HepG2 (cell line): ENCODE results near the gene GNG3. TPM values are rescaled to one million over a fixed set of nuclear protein-coding genes. Genes with fewer than 3 reads are reported as not detected.

ENCODE experiments used
- ATAC-seq: fragments of 200-7000 bp; cut with Tn5 transposase; 3 replicates; pipeline ENCODE4 v1.9.1; 2020; ENCODE audit warnings: mild to moderate bottlenecking, moderate library complexity
- BruUV-seq: library from RNA; stranded (reverse); fragments of 400-500 nt; replicated peaks from 2 replicates; lab custom pipeline; 2021; lab: Mats Ljungman, UMichigan
- CTCF ChIA-PET: fragments of 300-600 bp; formaldehyde crosslinking; extraction: SDS; loops from one replicate; lab custom pipeline; 2021; ENCODE audit warnings: low total read pairs, inconsistent platforms, low intra/inter-chr PET ratio; lab: Yijun Ruan, JAX
- POLR2A ChIA-PET: fragments of 350-600 bp; sonication (Branson Sonifier 250); formaldehyde crosslinking; loops from one replicate; lab custom pipeline; 2020; ENCODE audit warnings: antibody characterized with exemption, inconsistent platforms; lab: Yijun Ruan, JAX
- DNase-seq: peaks from one replicate; pipeline ENCODE4 v3.0.0-alpha.2; 2015; ENCODE audit warnings: low spot score
- FAIRE-seq: peaks from 3 replicates; lab custom pipeline; 2011; peaks lifted over from hg19 to GRCh38; lab: Jason Lieb, UNC
- H2AFZ ChIP-seq: one replicate; pipeline ENCODE4 v1.6.1; 2011; ENCODE audit warnings: low read length, inconsistent platforms
- H3K27ac ChIP-seq: fragments of 300-600 bp; 3 replicates; pipeline ENCODE4 v1.8.0; 2011; ENCODE audit warnings: mixed run types, mild to moderate bottlenecking, mixed read lengths, low read length, inconsistent platforms; ENCODE audit not compliant: insufficient read depth; ENCODE audit errors: extremely low read length
- H3K27me3 ChIP-seq, 2 experiments: fragments of 200-600 bp in 1 of 2; 2 replicates in 1 of 2; 3 replicates in 1 of 2; pipeline versions ENCODE4 v1.6.0 to v1.8.0; 2011; ENCODE audit warnings: low read length in 2 of 2, mild to moderate bottlenecking in 2 of 2, moderate library complexity in 2 of 2, inconsistent platforms in 1 of 2; ENCODE audit not compliant: insufficient read depth in 2 of 2, control insufficient read depth in 1 of 2
- H3K36me3 ChIP-seq, 2 experiments: fragments of 200-600 bp in 1 of 2; replicated peaks in 1 of 2; 2 replicates in 1 of 2; 3 replicates in 1 of 2; pipeline versions ENCODE4 v1.5.1 to v1.8.0; 2011; ENCODE audit warnings: low read length in 2 of 2, inconsistent platforms in 1 of 2; ENCODE audit not compliant: insufficient read depth in 2 of 2, control insufficient read depth in 1 of 2
- H3K4me1 ChIP-seq: 2 replicates; pipeline ENCODE4 v1.5.1; 2012; ENCODE audit warnings: low read length, inconsistent platforms; ENCODE audit not compliant: insufficient read depth
- H3K4me2 ChIP-seq: 2 replicates; pipeline ENCODE4 v1.6.0; 2011; ENCODE audit warnings: low read depth, low read length, inconsistent platforms
- H3K4me3 ChIP-seq, 3 experiments: fragments of 200-600 bp in 1 of 3; sonication (generic), shearing (Covaris generic) in 1 of 3; replicated peaks in 1 of 3; 2 replicates each; pipeline ENCODE4 v1.5.1; 2011 to 2016; ENCODE audit warnings: low read length in 3 of 3, inconsistent platforms in 2 of 3, low read depth in 2 of 3, mild to moderate bottlenecking in 2 of 3, control low read depth in 1 of 3, mixed read lengths in 1 of 3; ENCODE audit not compliant: insufficient read depth in 1 of 3
- H3K79me2 ChIP-seq: one replicate; pipeline ENCODE4 v1.6.1; 2011; ENCODE audit warnings: low read length, inconsistent platforms; ENCODE audit not compliant: insufficient read depth
- H3K9ac ChIP-seq: 2 replicates; pipeline ENCODE4 v1.6.0; 2011; ENCODE audit warnings: mild to moderate bottlenecking, low read depth, low read length, inconsistent platforms; ENCODE audit not compliant: insufficient read depth
- H3K9me3 ChIP-seq: 2 replicates; pipeline ENCODE4 v1.5.1; 2012; ENCODE audit warnings: mild to moderate bottlenecking, low read length
- H4K20me1 ChIP-seq: 2 replicates; pipeline ENCODE4 v1.6.0; 2011; ENCODE audit warnings: inconsistent platforms, mild to moderate bottlenecking, low read length, moderate library complexity; ENCODE audit not compliant: insufficient read depth
- HOXA7 ChIP-seq: sonication (generic); formaldehyde crosslinking; IDR thresholded peaks from 2 replicates; pipeline ENCODE4 v1.8.1; 2022; ENCODE audit warnings: mild to moderate bottlenecking, missing genetic modification reagents, moderate library complexity
- ZNF841 ChIP-seq: sonication (generic); formaldehyde crosslinking; IDR thresholded peaks from 2 replicates; pipeline ENCODE4 v1.8.1; 2023; ENCODE audit warnings: missing genetic modification reagents, borderline replicate concordance
- WGBS: methylation state at CpG from one replicate; pipeline ENCODE4 v1.1.6; 2017; ENCODE audit warnings: low lambda C conversion rate; 5-methylcytosine and 5-hydroxymethylcytosine counted together
- in situ Hi-C: cut with HindIII; loops from 2 replicates; pipeline ENCODE4 v1.10.0; 2017; ENCODE audit warnings: low pct_unique_long_range_greater_than_20kb; ENCODE audit not compliant: extremely low pct_ligation_motif_present
- intact Hi-C: fragments of 100-400 bp; cut with micrococcal nuclease; formaldehyde crosslinking; loops from one replicate; pipeline ENCODE4 v1.10.0; 2022; ENCODE audit not compliant: unreplicated experiment
- polyA plus RNA-seq, 8 experiments: library from polyadenylated mRNA; depleted of rRNA in 3 of 8; stranded (reverse) in 7 of 8; unstranded in 1 of 8; fragments of >200 nt; fragmentation: Illumina TruSeq in 4 of 8; extraction: Trizol in 4 of 8; gene quantifications; 2 replicates each; pipeline versions ENCODE4 v1.2.1 to v1.2.3, GENCODE V29; 2011 to 2016; ENCODE audit warnings: low read depth in 4 of 8, missing spikeins in 1 of 8, mixed read lengths in 1 of 8; ENCODE audit not compliant: insufficient read depth in 1 of 8
- total RNA-seq, 5 experiments: library from RNA; depleted of rRNA; stranded (reverse); fragments of >200 nt; fragmentation: Illumina TruSeq; extraction: Trizol; gene quantifications; 2 replicates each; pipeline ENCODE4 v1.2.3, GENCODE V29; 2016; ENCODE audit warnings: low read depth in 1 of 5
- TF ChIP-seq, protein P1 (sequence below): sonication (generic); formaldehyde crosslinking; IDR thresholded peaks from 2 replicates; pipeline ENCODE4 v1.5.0; 2020; ENCODE audit warnings: missing genetic modification reagents

The GNG3 gene
- total and polyA plus RNA-seq, 2 of the 13 experiments (the other 11 are each of a cell fraction or from before 2014, with no cell fraction given), result not detected

DNA sequence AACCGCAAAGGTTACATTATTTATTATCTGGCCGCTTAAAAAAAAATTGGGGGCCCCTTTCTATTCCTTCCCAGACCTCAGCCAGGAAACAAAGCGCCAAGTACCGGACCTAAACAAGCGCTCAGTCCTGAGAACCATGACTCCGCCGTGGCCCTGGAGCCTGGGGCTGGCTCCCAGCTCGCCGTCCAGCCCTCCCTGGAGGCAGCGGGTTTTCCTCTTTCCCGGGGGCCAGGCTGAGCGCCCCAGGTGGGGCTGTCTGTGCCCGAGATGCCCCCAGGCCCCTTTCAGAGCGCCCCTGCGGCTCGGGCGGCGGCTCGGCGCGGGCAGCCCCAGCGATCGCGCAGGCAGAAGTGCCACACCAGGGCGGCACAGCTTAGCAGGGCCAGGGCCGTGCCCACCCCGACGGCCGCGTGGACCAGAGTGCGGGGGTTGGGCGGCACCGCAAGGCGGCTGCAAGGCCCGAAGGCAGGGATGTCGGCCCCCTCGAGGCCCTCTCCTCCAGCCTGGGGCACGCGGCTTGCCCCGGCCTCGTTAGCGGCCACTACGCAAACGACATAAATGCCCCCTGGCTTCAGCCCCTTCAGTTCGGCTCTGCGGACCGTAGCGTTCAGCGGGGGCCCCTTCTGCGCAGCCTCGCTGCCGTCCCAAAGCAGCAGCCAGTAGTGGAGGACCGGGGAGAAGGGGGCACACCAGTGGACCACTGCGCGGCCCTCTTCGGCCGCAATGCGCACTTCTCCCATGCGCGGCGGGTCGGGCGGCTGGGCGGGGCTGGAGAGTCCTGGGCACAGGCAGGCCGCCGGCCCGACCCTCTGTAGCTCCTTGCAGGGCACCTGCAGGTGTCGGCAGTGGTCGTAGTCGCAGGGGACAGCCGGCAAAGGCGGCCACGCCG, 19.7 kb upstream of the GNG3 start (continued):
- TF ChIP-seq, protein P1, sequence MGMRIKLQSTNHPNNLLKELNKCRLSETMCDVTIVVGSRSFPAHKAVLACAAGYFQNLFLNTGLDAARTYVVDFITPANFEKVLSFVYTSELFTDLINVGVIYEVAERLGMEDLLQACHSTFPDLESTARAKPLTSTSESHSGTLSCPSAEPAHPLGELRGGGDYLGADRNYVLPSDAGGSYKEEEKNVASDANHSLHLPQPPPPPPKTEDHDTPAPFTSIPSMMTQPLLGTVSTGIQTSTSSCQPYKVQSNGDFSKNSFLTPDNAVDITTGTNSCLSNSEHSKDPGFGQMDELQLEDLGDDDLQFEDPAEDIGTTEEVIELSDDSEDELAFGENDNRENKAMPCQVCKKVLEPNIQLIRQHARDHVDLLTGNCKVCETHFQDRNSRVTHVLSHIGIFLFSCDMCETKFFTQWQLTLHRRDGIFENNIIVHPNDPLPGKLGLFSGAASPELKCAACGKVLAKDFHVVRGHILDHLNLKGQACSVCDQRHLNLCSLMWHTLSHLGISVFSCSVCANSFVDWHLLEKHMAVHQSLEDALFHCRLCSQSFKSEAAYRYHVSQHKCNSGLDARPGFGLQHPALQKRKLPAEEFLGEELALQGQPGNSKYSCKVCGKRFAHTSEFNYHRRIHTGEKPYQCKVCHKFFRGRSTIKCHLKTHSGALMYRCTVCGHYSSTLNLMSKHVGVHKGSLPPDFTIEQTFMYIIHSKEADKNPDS (CRISPR knock-in tag), result no peak
- TF ChIP-seq ZNF841 (CRISPR knock-in tag), result no peak
- TF ChIP-seq, all 625 proteins: peak for 0

DNA sequence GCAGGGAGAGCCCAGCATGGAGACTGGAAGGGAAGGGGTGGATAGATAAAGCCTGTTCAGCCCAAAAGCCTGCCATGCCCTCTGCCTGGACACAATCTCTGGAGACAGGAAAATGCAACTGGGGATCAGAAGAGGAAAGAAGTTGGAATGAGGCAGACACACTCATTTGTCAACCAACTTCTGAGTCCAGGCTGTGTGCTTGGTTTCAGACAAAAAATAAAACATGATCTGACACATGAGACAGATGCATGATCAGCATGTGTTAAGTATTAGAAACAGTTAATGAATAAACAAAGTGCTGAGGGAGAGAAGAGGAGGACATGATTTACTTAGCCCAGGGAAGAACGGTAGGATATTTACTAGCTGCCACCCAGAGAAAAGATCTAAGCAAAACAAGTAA, 19.0 kb upstream of the GNG3 start:
- ATAC-seq, result no peak
- Histone ChIP-seq H2AFZ (no peak overlapping the region), H3K27ac (no peak overlapping the region)

More for the DNA sequence above, 19.0 kb upstream of the GNG3 start:
- Histone ChIP-seq H3K9ac (no peak overlapping the region), H4K20me1 (no peaks in the 10 kb centered on the region), H3K79me2 (no peaks in the 10 kb centered on the region), H3K36me3 (peaks cover 15 to 34% of the 10 kb centered on the region in 2 experiments), H3K27me3 (no peaks in the 10 kb centered on the region), H3K4me3 (no peak overlapping the region), H3K4me1 (no peaks in the 10 kb centered on the region), H3K4me2 (no peak overlapping the region), H3K9me3 (no peaks in the 10 kb centered on the region)
- TF ChIP-seq HOXA7, result no peak
- no TSS peak for BruUV-seq
- intact Hi-C loops, result no loop called here
- DNase-seq (no peak), FAIRE-seq (no peak)
- 21% methylated on average over 1 of the region's 1 CpG for whole genome bisulfite sequencing
- in situ Hi-C loops, result no loop called here
- ChIA-PET POLR2A (interaction anchor here (1.3 kb wide), 1 partner anchor 97 kb away, joined by 6 read pairs; the partner anchor contains the start of gene TUT1), CTCF (no interaction called here)
